Activated CD4-positive, CD25-positive, alpha-beta regulatory T cell treated with anti-CD3 and anti-CD28 coated beads, Interleukin-2, amount 50 U/mL, for 24 hours (primary cell): ENCODE data around the gene MEF2B.
"Not testable (repeated sequence)": the region's sequence is repeated elsewhere in the genome, so short reads cannot be mapped to it uniquely, and the experiment has no call there.

Source experiments
- ATAC-seq, 2 donors: fragments of 150-1000 bp; cut with Tn5 transposase; one replicate each; pipeline ENCODE4 v1.10.0; 2021; ENCODE audit warnings: mild to moderate bottlenecking in 1 of 2, moderate library complexity in 1 of 2

Gene MEF2B

DNA sequence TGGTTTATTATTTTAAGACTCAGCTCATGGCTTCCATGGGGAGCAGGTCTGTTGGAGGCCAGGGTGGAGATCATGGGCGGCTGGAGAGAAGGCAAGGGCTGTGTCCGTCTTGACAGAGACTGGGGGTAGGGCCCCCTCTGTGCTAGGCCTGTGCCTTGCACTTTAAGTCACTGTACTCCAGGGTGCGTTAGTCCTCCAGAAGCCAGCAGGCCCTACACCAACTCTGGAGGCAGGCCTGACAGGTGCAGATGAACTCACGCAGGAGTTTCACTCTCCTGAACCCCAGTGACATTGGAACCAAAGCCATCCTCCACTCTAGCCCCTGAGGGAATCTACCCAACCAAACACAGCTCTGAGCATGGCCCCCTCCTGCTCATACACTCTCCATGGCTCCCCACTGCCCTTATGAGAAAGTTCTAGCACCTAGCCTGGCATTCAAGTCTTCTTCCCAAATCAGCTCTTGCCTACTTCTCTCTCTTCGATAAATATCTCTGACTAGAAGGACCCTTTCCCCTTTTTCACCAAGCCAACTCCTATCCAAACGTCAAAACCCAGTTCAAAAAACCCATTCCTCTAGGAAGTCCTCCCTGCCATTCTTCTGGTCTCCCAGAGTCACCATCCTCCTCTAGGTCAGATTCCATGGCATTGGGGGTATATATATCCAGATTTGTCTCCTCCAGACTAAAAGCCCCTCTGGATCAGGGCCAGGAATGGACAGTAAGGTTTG, 15.1 kb downstream of the MEF2B start:
- no peak for ATAC-seq

- ATAC-seq, result no peak
Observed at GRCh38 chr19:19152668-19153384, 17.2 kb downstream of the MEF2B start.

DNA sequence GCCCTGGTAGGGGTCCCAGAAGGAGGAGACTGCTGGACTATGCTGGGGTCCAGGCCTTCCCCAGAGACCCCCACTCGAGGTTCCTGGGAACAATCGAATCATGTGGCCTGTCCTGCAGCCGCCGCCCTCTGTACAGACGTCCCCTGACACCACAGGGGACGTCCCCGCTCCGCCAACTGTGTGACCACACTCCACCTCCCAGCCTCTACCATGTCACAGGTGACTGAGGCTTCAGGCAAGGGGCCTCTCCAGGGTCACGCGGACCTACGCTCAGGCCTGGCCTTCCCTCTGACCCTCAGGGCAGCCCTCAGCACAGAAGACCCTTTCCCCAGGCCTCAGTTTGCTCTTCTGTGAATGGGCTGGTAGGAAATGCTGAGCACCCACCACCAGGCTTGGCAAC, 18.6 kb downstream of the MEF2B start:
- ATAC-seq, result no peak

GRCh38 chr19:19149435-19149834, 20.6 kb downstream of the MEF2B start:
- no peak for ATAC-seq

- not testable (repeated sequence) for ATAC-seq
Observed at GRCh38 chr19:19148504-19148903, 21.6 kb downstream of the MEF2B start.

GRCh38 chr19:19147344-19147743, 22.7 kb downstream of the MEF2B start:
- no peak for ATAC-seq

DNA sequence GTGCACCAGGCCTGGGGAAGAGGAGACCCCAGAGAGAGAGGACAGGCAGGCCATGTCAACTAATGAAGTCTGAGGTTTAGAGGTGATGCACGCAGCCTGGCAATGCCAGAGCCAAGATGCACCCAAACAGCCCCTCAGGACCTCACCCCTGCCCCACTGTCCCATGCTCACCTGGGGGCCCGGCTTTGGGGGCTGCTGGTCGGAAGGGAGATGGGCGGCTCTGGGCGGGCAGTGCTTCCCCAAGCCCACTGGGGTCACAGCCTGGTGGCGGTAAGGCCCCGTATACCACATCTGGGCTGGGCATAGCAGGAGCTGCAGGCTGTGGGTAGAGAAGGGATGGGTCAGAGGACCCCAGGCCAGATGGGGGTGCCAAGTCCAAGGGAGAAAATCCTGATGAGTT, 23.2 kb downstream of the MEF2B start:
- no peak for ATAC-seq

DNA sequence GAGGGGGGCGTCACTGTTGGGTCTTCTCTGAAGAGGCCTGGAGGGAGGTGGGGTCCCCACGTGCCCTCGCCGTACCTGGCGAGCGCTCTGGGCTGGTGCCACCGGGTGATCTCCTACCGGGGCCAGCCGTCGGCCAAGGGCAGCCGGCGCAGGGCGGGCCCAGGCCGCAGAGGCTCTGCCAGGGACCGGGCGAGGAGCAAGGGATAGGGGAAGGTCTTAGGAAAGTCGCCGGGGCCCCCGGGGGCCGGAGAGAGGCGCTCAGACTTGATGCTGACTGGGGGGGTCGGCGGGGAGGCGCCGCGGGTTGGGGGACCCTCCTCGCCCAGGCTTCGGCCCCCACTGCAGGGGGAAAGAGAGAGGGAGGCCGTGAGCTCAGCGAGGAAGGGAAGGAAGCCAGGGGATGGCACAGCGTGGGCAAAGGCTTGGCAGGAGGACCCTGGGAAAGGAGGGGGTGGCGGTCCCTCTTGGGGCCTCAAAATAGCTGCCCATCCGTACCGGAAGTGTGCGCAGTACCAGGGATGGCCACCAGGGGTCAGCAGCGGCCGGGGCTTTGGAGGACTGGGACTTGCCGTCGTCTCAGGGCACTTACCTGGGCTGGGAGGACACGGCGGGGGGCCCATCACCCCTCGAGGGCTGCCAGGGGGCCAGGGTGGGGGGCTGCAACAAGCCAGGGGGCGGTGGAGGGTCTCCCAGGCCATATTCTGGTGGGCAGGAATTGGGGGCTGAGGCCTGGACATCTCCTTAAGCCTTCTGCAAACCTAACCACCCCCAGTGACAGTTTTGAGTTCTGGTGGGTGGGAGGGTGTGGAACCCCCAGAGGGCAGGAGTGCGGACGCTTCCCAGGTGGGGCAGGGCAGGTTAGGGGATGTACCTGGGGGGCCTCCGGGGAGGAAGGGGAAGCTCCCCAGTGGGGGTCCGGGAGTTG, 24.1 kb downstream of the MEF2B start:
- peak; percentile 83 to 90 for ATAC-seq

GRCh38 chr19:19145281-19145680, 24.8 kb downstream of the MEF2B start:
- ATAC-seq, result no peak

DNA sequence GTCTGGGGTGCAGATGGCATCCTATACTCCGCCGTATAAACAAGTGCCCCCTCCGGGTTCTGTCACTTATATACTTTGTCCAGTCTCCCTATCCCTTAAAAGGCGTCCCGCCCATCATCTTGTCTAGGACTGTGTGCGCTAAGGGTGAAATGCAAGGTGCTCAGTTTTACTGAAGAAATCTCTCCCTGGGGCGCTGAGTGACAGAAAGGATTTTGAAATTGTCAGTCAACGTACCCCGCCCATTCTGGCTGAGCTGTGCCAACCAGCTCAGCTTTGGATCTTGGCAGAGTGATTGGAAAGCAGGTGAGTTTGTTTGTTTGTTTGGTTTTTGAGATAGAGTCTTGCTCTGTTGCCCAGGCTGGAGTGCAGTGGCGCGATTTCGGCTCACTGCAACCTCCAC, 27.7 kb downstream of the MEF2B start:
- no peak for ATAC-seq

DNA sequence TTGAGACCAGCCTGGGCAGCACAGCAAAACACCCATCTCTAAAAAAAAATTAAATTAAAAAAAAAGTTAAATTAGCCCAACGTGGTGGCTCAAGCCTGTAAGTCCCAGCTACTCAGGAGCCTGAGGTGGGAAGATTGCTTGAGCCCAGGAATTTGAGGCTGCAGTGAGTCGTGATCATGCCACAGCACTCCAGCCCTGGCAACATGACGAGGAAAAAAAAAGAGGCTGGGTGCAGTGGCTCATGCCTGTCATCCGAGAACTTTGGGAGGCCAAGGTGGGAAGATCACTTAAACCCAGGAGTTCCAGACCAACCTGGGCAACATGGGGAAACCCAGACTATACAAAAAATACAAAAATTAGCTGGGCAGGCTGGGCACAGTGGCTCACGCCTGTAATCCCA, 29.6 kb downstream of the MEF2B start:
- no peak for ATAC-seq

- no peak for ATAC-seq
Observed at GRCh38 chr19:19139876-19140229, 30.2 kb downstream of the MEF2B start.

DNA sequence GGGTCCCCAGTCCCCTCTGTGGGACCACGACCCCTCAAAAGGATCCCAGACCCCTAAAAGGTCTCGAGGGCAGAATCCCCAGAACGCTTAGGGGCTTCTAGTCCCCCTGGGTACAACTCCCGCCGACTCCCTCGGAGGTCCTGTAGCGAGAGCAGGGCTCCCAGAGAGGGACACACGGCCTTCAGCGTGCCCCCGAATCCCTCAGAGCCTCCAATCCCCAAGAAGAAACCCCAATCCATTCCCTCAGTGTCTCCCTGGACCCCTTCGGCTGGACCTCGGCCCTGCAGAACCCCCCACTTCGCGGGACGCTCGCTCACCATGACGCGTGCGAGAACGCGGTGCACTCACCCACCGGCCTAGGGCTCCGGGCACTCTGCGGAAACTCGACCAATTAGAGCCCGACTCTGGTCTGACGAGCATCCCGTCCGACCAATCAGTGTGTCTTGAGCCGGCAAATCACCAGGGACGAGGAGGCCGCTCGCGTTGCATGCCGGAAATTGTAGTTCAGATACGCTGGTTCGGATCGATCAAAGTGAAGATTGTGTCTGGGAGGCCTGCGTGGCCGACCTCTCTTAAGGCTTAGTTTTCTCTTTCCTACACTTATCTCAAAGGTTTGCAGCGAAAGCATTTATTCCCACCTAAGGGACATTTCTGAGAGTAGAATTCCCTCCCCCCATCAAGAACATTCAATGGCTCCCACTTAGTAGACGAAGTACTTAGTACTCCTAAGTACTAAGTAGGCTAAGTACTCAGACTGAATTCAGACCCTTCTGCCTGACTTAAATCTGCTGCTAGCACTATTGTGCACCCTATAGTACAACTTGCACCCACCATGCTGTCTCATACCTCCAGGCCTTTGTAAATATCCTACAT, 31.7 kb downstream of the MEF2B start, which contains the start of gene TMEM161A:
Gene TMEM161A, minus strand, starts transcription at position 370 of the 873 bp plus-strand sequence. Its CDS starts 50 bp downstream, at position 320.
- ATAC-seq, result peak; percentile 100

GRCh38 chr19:19137556-19138108, 32.4 kb downstream of the MEF2B start:
- ATAC-seq, result no peak

GRCh38 chr19:19135713-19136112, 34.4 kb downstream of the MEF2B start:
- not testable (repeated sequence) for ATAC-seq

DNA sequence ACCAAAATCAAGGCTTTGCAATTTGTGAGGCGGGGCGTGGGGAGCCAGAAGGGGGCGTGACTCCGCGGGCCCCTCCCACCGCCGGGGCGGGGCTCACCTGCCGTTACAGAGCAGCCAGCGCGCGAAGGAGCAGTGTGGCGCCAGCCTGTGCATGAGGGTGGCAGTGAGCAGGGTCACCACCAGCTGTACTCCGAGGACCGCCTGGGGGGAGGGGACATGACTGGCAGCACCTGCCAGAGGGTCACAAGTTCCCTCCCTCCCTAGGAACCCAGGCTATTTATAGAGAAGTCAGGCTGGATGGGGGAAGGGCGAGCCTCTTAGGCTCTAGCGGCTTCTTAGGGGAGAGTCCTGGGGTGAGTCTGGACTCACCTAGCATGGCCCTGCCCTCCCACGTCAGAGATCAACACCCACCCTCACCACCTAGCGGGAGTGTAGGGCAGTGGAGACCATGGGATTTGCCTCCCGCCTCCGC, 35.3 kb downstream of the MEF2B start:
- no peak for ATAC-seq

DNA sequence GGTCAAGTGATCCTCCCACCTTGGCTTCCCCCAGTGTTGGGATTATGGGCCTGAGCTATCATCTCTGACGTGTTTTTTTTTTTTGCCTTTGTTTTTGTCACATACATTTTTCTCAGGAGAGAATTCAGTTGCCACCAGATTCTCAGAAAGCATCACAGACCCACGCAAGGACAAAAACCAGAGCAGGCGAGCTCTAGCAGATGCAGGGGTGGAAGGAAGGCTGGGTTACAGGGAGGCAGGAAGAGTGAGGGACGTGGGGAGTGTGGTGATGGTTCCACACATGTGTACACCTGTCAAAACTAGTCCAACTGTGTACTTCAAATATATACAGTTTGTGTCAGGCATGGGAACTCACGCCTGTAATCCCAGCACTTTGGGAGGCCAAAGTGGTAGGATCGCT, 36.1 kb downstream of the MEF2B start:
- no peak for ATAC-seq

- no peak for ATAC-seq
Observed at GRCh38 chr19:19132912-19133311, 37.2 kb downstream of the MEF2B start.

GRCh38 chr19:19131989-19132388, 38.1 kb downstream of the MEF2B start:
- no peak for ATAC-seq

DNA sequence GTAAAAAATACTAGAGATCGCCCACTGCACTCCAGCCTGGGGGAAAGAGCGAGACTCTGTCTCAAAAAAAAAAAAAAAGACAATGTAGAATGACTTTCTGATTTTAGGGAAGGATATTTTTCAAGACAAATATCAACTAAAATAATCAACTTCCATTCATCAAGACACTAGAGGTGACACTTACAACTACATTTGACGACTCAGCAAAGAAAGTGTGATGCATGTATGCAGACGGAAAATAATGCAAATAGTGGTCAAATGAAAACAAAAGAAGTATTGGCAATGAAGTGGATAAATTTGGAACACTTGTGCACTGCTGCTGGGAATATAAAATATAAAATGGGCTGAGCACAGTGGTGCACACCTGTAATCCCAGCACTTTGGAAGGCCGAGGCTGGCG, 44.0 kb downstream of the MEF2B start:
- no peak for ATAC-seq

GRCh38 chr19:19123386-19123785, 46.7 kb downstream of the MEF2B start:
- no peak for ATAC-seq

GRCh38 chr19:19122902-19123301, 47.2 kb downstream of the MEF2B start:
- no peak for ATAC-seq
